IMR-90 (cell line): ENCODE data around the gene SLC45A2. TPM values are rescaled to one million over a fixed set of nuclear protein-coding genes. Genes with fewer than 3 reads are reported as not detected.

Experiments used
- ATAC-seq: fragments of 200-7000 bp; cut with Tn5 transposase; 2 replicates; pipeline ENCODE4 v1.9.1; 2020; ENCODE audit warnings: low read depth, mild to moderate bottlenecking, moderate library complexity
- BruUV-seq: library from RNA; stranded (reverse); fragments of 400-500 nt; replicated peaks from 2 replicates; lab custom pipeline; 2021; lab: Mats Ljungman, UMichigan
- CTCF ChIA-PET: fragments of 300-600 bp; formaldehyde crosslinking; extraction: SDS; loops from one replicate; lab custom pipeline; 2021; ENCODE audit warnings: antibody characterized with exemption; lab: Yijun Ruan, JAX
- POLR2A ChIA-PET: fragments of 300-600 bp; sonication (Branson Sonifier 250); formaldehyde crosslinking; loops from one replicate; lab custom pipeline; 2022; ENCODE audit warnings: antibody characterized with exemption; ENCODE audit not compliant: unreplicated experiment; lab: Charles Lee
- DNase-seq: peaks from one replicate; pipeline ENCODE4 v3.0.0; 2013
- H2AFZ ChIP-seq: replicated peaks from 2 replicates; pipeline ENCODE3; 2013; ENCODE audit warnings: low read length, mild to moderate bottlenecking; ENCODE audit not compliant: poor library complexity
- H2AK5ac ChIP-seq: 2 replicates; pipeline ENCODE4 v1.6.1; 2013; ENCODE audit warnings: low read depth, low read length, inconsistent platforms
- H2AK9ac ChIP-seq: replicated peaks from 2 replicates; pipeline ENCODE3; 2013; ENCODE audit warnings: mild to moderate bottlenecking, low read depth, low read length, moderate library complexity; ENCODE audit not compliant: poor library complexity
- H2BK120ac ChIP-seq: 2 replicates; pipeline ENCODE4 v1.6.1; 2013; ENCODE audit warnings: low read depth, low read length, inconsistent platforms
- H2BK15ac ChIP-seq: 3 replicates; pipeline ENCODE4 v1.6.1; 2013; ENCODE audit warnings: low read depth, low read length, inconsistent platforms
- H2BK20ac ChIP-seq: 2 replicates; pipeline ENCODE4 v1.6.1; 2013; ENCODE audit warnings: low read depth, mild to moderate bottlenecking, inconsistent platforms, low read length, moderate library complexity
- H2BK5ac ChIP-seq: 2 replicates; pipeline ENCODE4 v1.6.1; 2013; ENCODE audit warnings: mild to moderate bottlenecking, low read depth, low read length, inconsistent platforms; ENCODE audit not compliant: poor library complexity, severe bottlenecking
- H3K14ac ChIP-seq: replicated peaks from 2 replicates; pipeline ENCODE4 v1.6.1; 2013; ENCODE audit warnings: low read depth, low read length, inconsistent platforms
- H3K18ac ChIP-seq: 2 replicates; pipeline ENCODE4 v1.6.1; 2013; ENCODE audit warnings: low read depth, low read length, control low read depth
- H3K23ac ChIP-seq: 2 replicates; pipeline ENCODE4 v1.6.1; 2013; ENCODE audit warnings: low read depth, low read length, inconsistent platforms
- H3K27ac ChIP-seq: 2 replicates; pipeline ENCODE4 v1.5.1; 2013; ENCODE audit warnings: mild to moderate bottlenecking, control low read depth, low read length; ENCODE audit not compliant: insufficient read depth
- H3K27me3 ChIP-seq: 2 replicates; pipeline ENCODE4 v1.6.1; 2013; ENCODE audit warnings: low read length; ENCODE audit not compliant: control insufficient read depth, insufficient read depth
- H3K36me3 ChIP-seq: 2 replicates; pipeline ENCODE4 v1.6.1; 2013; ENCODE audit warnings: low read length, mixed read lengths; ENCODE audit not compliant: control insufficient read depth, insufficient read depth
- H3K4ac ChIP-seq: 2 replicates; pipeline ENCODE4 v1.6.1; 2013; ENCODE audit warnings: low read depth, low read length, inconsistent platforms
- H3K4me1 ChIP-seq: 2 replicates; pipeline ENCODE4 v1.6.1; 2013; ENCODE audit warnings: low read length, mixed read lengths; ENCODE audit not compliant: control insufficient read depth, insufficient read depth
- H3K4me2 ChIP-seq: 2 replicates; pipeline ENCODE4 v1.6.1; 2013; ENCODE audit warnings: low read depth, mild to moderate bottlenecking, control low read depth, low read length, moderate library complexity
- H3K4me3 ChIP-seq: 2 replicates; pipeline ENCODE4 v1.5.1; 2013; ENCODE audit warnings: low read depth, mild to moderate bottlenecking, control low read depth, low read length, moderate library complexity; ENCODE audit not compliant: insufficient read depth
- H3K56ac ChIP-seq: 2 replicates; pipeline ENCODE4 v1.6.1; 2013; ENCODE audit warnings: low read length, inconsistent platforms; ENCODE audit not compliant: insufficient read depth; ENCODE audit errors: extremely low read depth
- H3K79me1 ChIP-seq, 2 experiments: 2 replicates each; pipeline ENCODE4 v1.6.1; 2013; ENCODE audit warnings: low read length in 2 of 2, inconsistent platforms in 1 of 2, low read depth in 1 of 2
- H3K9ac ChIP-seq: 2 replicates; pipeline ENCODE4 v1.6.1; 2013; ENCODE audit warnings: low read depth, low read length, control low read depth
- H3K9me1 ChIP-seq: 2 replicates; pipeline ENCODE4 v1.6.1; 2013; ENCODE audit warnings: low read length, inconsistent platforms; ENCODE audit not compliant: insufficient read depth
- H3K9me3 ChIP-seq: 2 replicates; pipeline ENCODE4 v1.6.1; 2013; ENCODE audit warnings: low read length; ENCODE audit not compliant: control insufficient read depth, insufficient read depth
- H4K20me1 ChIP-seq: 2 replicates; pipeline ENCODE4 v1.6.1; 2013; ENCODE audit warnings: low read length, inconsistent platforms; ENCODE audit not compliant: insufficient read depth
- H4K5ac ChIP-seq: 2 replicates; pipeline ENCODE4 v1.6.1; 2013; ENCODE audit warnings: mild to moderate bottlenecking, low read depth, low read length, control low read depth
- H4K8ac ChIP-seq, 2 experiments: 2 replicates each; pipeline ENCODE4 v1.6.1; 2013; ENCODE audit warnings: low read depth in 2 of 2, low read length in 2 of 2, control low read depth in 1 of 2, inconsistent platforms in 1 of 2
- H4K91ac ChIP-seq: 2 replicates; pipeline ENCODE4 v1.6.1; 2013; ENCODE audit warnings: low read depth, low read length, inconsistent platforms; ENCODE audit not compliant: insufficient read depth
- CEBPB ChIP-seq: IDR thresholded peaks from 2 replicates; pipeline ENCODE4 v1.6.1; 2012; ENCODE audit warnings: low read depth, low read length, improper control_type of control experiment
- CHD1 ChIP-seq: IDR thresholded peaks from 2 replicates; pipeline ENCODE4 v1.6.1; 2012; ENCODE audit warnings: low read depth, low read length, improper control_type of control experiment
- FOS ChIP-seq: fragments of 150-350 bp; IDR thresholded peaks from 2 replicates; pipeline ENCODE4 v1.6.1; 2016; ENCODE audit warnings: low read depth, low read length
- MAZ ChIP-seq: IDR thresholded peaks from 2 replicates; pipeline ENCODE4 v1.6.1; 2012; ENCODE audit warnings: low read depth, mild to moderate bottlenecking, low read length, improper control_type of control experiment, moderate library complexity, borderline replicate concordance
- MXI1 ChIP-seq: IDR thresholded peaks from 2 replicates; pipeline ENCODE4 v1.6.1; 2012; ENCODE audit warnings: low read depth, mild to moderate bottlenecking, low read length, moderate library complexity, borderline replicate concordance
- NFE2L2 ChIP-seq: fragments of 150-350 bp; IDR thresholded peaks from 2 replicates; pipeline ENCODE4 v1.6.1; 2016; ENCODE audit warnings: low read depth, mild to moderate bottlenecking, low read length
- POLR2A ChIP-seq: IDR thresholded peaks from 2 replicates; pipeline ENCODE4 v1.6.1; 2012; ENCODE audit warnings: mild to moderate bottlenecking, low read depth, low read length
- RAD21 ChIP-seq: IDR thresholded peaks from 2 replicates; pipeline ENCODE4 v1.6.1; 2012; ENCODE audit warnings: low read length, improper control_type of control experiment
- SMC3 ChIP-seq: fragments of 150-350 bp; IDR thresholded peaks from 2 replicates; pipeline ENCODE4 v1.6.1; 2016; ENCODE audit warnings: low read depth, mild to moderate bottlenecking, antibody characterized with exemption, low read length, moderate library complexity
- WGBS, 2 experiments: methylation state at CpG; one replicate each; pipeline versions ENCODE4 v1.1.5 to v1.1.7; 2013; ENCODE audit warnings: missing lambda C conversion rate in 2 of 2; ENCODE audit not compliant: insufficient read length in 1 of 2; ENCODE audit errors: extremely low coverage in 2 of 2; 5-methylcytosine and 5-hydroxymethylcytosine counted together
- dilution Hi-C: fragments of 300-500 bp; cut with HindIII; formaldehyde crosslinking; loops from one replicate; pipeline ENCODE4 v1.14.3; 2018; ENCODE audit warnings: low sequenced_read_pairs; ENCODE audit not compliant: unreplicated experiment
- in situ Hi-C: fragments of 300-500 bp; cut with MboI; formaldehyde crosslinking; loops from 3 replicates; pipeline ENCODE4 v1.14.3; 2019; ENCODE audit warnings: low sequenced_read_pairs, inconsistent platforms, mixed read lengths
- intact Hi-C: fragments of 100-400 bp; cut with micrococcal nuclease; formaldehyde crosslinking; loops from 2 replicates; pipeline ENCODE4 v1.10.0; 2022
- polyA plus RNA-seq, 3 experiments: library from polyadenylated mRNA; depleted of rRNA; stranded (reverse); fragments of >200 nt; gene quantifications; 2 replicates each; pipeline ENCODE4 v1.2.3, GENCODE V29; 2012; ENCODE audit warnings: low replicate concordance in 1 of 3
- total RNA-seq: library from RNA; depleted of rRNA; stranded (reverse); fragments of >200 nt; gene quantifications from 2 replicates; pipeline ENCODE4 v1.2.3, GENCODE V29; 2012
- TF ChIP-seq, protein P1 (sequence below): fragments of 150-350 bp; IDR thresholded peaks from 2 replicates; pipeline ENCODE4 v1.6.1; 2017; ENCODE audit warnings: mild to moderate bottlenecking, antibody characterized with exemption, low read length, low read depth

Gene SLC45A2
- total and polyA plus RNA-seq, 2 of the 4 experiments (the other 2 are of a cell fraction) = 0.07 TPM; not detected in 1

DNA sequence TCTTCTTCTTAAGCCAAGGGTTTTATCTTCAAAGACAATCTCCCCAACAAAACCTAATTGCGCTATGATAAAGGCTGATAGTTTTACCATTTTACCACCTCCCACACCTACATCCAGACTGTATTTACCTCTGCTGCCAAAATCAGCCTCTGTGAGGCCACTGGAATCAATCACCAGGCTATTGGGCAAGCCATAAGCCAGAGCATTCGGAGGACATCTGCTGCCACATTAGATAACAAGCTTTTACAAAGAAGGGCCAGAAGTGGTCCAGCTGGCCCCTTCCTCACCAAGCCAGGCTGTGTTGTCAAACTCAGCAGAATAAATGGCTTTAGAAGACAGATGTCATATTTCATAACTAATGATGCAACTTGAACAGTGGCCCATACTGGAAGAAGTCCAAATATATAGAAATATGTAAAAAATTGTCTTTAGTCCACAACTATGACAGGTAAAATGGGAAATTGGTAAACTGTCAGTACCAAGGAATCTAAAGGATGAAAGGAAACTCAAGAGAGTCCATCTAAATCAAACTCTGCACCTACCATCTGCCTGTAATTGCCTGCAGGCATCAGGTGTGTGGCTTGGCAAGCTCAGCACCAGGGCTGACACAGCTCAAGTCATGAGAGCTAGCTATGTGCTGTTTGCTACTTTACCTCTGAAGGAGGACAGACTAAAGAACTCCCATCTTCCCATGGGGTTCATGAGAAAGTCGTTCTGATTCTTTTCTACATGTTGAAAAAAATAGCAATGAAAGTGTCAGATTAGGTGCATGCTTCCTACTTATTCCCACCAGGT is 16.1 kb downstream of the SLC45A2 start (continued):
- TF ChIP-seq SMC3 (no peak), POLR2A (no peak)

DNA sequence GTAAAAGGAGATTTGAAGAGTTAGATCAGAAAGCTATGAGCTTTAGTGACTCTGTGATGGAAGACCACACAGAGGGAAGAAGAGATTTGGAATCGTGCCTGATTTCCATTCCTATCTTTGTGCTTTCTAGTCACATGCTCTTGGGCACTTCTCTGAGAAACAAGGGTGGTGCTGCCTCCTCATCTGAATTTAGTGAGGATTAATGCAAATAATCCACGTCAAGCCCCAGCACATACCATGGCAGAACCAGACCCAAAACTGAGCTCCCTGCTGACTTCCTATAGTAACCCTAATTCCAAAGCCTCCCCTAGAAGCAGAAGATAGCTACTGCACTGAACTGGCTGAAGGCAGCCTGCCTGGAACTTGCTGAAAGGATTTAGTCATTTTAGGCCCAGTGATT is 17.7 kb downstream of the SLC45A2 start:
- Histone ChIP-seq H2AK9ac (no peak overlapping the region), H3K27me3 (peaks cover 15% of the 10 kb centered on the region), H4K5ac (no peak overlapping the region), H2BK5ac (no peak overlapping the region), H3K27ac (no peak overlapping the region), H3K4me1 (no peaks in the 10 kb centered on the region), H3K9me3 (no peaks in the 10 kb centered on the region), H3K4me2 (no peak overlapping the region), H3K56ac (no peak overlapping the region), H2BK15ac (no peak overlapping the region), H2BK20ac (no peak overlapping the region), H3K4ac (no peak overlapping the region), H3K23ac (no peak overlapping the region), H3K36me3 (no peaks in the 10 kb centered on the region), H3K18ac (no peak overlapping the region), H3K4me3 (no peak overlapping the region), H3K9ac (no peak overlapping the region), H3K79me1 (no peaks in the 10 kb centered on the region), H4K20me1 (no peaks in the 10 kb centered on the region), H2AK5ac (no peak overlapping the region), H4K8ac (no peak overlapping the region), H4K91ac (no peak overlapping the region), H2BK120ac (no peak overlapping the region), H3K14ac (no peak overlapping the region), H3K9me1 (no peaks in the 10 kb centered on the region), H2AFZ (no peak overlapping the region)
- no TSS peak for BruUV-seq
- dilution Hi-C loops = no loop called here
- in situ Hi-C loops = no loop called here
- ChIA-PET CTCF (no interaction called here), POLR2A (no interaction called here)
- ATAC-seq (no peak), DNase-seq (no peak)
- TF ChIP-seq NFE2L2 (no peak), RAD21 (no peak), CHD1 (no peak), FOS (no peak), MAZ (no peak), CEBPB (no peak), SMC3 (no peak), MXI1 (no peak)
- TF ChIP-seq, protein P1, sequence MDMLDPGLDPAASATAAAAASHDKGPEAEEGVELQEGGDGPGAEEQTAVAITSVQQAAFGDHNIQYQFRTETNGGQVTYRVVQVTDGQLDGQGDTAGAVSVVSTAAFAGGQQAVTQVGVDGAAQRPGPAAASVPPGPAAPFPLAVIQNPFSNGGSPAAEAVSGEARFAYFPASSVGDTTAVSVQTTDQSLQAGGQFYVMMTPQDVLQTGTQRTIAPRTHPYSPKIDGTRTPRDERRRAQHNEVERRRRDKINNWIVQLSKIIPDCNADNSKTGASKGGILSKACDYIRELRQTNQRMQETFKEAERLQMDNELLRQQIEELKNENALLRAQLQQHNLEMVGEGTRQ = no peak
- no CpG with 5 or more reads among the region's 2 CpGs for WGBS, 2 experiments
- intact Hi-C loops = loop anchor here (5.0 kb wide), 1 partner anchor 75 kb away; the partner anchor contains the start of gene ADAMTS12
